C4-2B (cell line): ENCODE results near the gene SUMF2.
"Not testable (repeated sequence)": the region's sequence is repeated elsewhere in the genome, so short reads cannot be mapped to it uniquely, and the experiment has no call there.

ENCODE experiments used
- H3K27ac ChIP-seq: fragments of 450-650 bp; 2 replicates; pipeline ENCODE4 v1.5.1; 2017
- ZFX ChIP-seq: fragments of 450-650 bp; IDR thresholded peaks from 2 replicates; pipeline ENCODE4 v1.6.1; 2017
- TF ChIP-seq, protein P1 (sequence below): fragments of 450-650 bp; conservative IDR thresholded peaks from 2 replicates; pipeline ENCODE4 v1.5.1; 2017; ENCODE audit warnings: mild to moderate bottlenecking

SUMF2 gene

DNA sequence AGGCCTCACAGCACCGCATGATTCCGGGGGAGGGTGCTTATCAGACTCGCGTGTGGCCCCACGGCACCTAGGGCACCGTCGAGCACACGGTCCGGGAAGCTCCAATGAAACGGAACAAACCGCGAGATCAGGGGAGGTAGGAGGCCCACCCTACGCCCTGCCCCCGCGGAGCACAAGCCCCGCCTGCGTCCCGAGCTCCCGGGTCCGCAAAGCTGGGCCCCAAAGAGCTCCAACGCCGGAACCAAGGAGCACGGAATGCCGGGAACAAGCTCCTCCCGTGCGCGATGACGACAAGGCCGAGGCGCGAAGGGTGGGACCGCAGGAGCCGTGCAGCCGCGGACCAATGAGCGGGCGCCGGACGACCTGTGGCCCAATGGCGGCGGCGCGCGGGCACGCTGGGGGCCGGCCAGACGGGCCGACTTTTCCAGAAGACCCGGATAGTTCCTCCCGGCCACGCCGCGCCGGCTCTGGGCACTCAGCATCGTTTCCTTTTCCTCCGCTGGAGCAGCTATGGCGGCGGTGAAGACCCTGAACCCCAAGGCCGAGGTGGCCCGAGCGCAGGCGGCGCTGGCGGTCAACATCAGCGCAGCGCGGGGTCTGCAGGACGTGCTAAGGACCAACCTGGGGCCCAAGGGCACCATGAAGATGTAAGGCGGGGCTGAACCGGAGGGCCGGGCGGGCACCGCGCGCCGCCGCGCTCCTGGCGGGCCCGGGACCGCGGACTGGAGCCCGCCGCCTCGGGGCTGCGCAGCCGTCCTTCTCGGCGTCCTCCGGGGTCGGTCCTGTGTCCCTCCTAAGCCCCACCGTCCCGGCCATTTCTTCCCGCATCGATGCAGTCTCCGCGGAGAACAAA, 12.5 kb upstream of the SUMF2 start, which contains the start of the genes CCT6A and PSPH:
Gene CCT6A (plus strand): TSS at position 427 of the 853 bp plus-strand sequence. CDS start 84 bp downstream, at position 511.
Gene PSPH (minus strand): TSS at position 106 of the 853 bp plus-strand sequence. CDS start 30,232 bp downstream, outside the sequence.
- TF ChIP-seq, protein P1, sequence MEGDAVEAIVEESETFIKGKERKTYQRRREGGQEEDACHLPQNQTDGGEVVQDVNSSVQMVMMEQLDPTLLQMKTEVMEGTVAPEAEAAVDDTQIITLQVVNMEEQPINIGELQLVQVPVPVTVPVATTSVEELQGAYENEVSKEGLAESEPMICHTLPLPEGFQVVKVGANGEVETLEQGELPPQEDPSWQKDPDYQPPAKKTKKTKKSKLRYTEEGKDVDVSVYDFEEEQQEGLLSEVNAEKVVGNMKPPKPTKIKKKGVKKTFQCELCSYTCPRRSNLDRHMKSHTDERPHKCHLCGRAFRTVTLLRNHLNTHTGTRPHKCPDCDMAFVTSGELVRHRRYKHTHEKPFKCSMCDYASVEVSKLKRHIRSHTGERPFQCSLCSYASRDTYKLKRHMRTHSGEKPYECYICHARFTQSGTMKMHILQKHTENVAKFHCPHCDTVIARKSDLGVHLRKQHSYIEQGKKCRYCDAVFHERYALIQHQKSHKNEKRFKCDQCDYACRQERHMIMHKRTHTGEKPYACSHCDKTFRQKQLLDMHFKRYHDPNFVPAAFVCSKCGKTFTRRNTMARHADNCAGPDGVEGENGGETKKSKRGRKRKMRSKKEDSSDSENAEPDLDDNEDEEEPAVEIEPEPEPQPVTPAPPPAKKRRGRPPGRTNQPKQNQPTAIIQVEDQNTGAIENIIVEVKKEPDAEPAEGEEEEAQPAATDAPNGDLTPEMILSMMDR, result no peak
- TF ChIP-seq ZFX, result peak; percentile 80; the same call in 1 of the 2 replicates
- H3K27ac ChIP-seq, result peak within 1 kb of the TSS; percentile 97

- TF ChIP-seq, protein P1, result no peak
- TF ChIP-seq ZFX, result no peak
- no peak overlapping the region; the same call in 1 of the 2 replicates for H3K27ac ChIP-seq
These were observed 10.7 kb upstream of the SUMF2 start for GRCh38 chr7:56053379-56053778.

DNA sequence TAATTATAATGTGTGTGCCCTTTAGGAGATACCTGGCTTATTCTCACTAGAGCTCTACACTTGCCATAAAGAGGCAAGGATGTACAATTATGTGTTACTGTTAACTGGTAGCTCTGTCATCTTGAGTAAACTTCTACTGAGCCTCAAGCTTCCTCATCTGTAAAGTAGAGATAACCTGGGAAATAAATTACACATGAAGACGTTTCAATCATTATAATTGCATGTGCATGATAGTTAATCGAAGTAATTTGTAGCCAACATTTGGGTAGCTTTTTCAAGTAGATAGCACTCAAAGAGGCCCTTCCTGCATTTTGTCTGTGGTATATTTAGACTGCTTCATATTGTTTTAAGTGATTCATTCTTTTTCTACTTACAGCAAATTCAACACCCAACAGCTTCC, 10.1 kb upstream of the SUMF2 start:
- H3K27ac ChIP-seq, result no peak overlapping the region
- no peak for TF ChIP-seq ZFX
- TF ChIP-seq, protein P1, result no peak

- no peak overlapping the region for H3K27ac ChIP-seq
These were observed 1.7 kb upstream of the SUMF2 start for GRCh38 chr7:56062382-56062781.

GRCh38 chr7:56063500-56063881, 595 bp upstream of the SUMF2 start:
- peak overlapping the region; percentile 100 for H3K27ac ChIP-seq

More at GRCh38 chr7:56062382-56062781, 1.7 kb upstream of the SUMF2 start:
- TF ChIP-seq ZFX, result no peak
- TF ChIP-seq, protein P1, result no peak

GRCh38 chr7:56066376-56066775, 2.3 kb downstream of the SUMF2 start:
- H3K27ac ChIP-seq, result not testable (repeated sequence)

More at GRCh38 chr7:56063500-56063881, 595 bp upstream of the SUMF2 start:
- no peak for TF ChIP-seq ZFX
- TF ChIP-seq, protein P1, result no peak

DNA sequence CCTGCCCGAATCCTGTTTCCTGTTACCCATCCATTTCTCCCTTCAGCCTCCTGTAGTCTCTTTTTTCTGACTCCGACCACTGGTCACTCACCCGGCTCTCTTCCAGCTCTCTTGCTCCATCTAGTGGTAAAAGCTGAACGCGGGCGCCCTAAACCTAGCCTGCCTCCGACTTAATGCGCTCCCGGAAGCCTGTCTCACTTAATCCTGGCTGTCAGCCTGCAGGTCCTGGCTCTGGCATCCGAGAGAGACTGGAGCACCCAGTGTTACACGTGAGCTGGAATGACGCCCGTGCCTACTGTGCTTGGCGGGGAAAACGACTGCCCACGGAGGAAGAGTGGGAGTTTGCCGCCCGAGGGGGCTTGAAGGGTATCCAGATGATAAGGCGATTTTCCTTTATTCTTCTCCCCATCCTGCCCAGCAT, 10.3 kb downstream of the SUMF2 start:
- TF ChIP-seq ZFX, result no peak
- TF ChIP-seq, protein P1, result peak; percentile 97
- peak overlapping the region; percentile 47 for H3K27ac ChIP-seq
